AG08396 (cell line): ENCODE measurements around the gene NFE2L2.
A peak's percentile ranks its signal among the peaks of the same experiment; 100 is the strongest.
"Not testable (repeated sequence)": the region's sequence is repeated elsewhere in the genome, so short reads cannot be mapped to it uniquely, and the experiment has no call there.

ENCODE experiments used
- DNase-seq: peaks from one replicate; pipeline ENCODE4 v3.0.0; 2012; ENCODE audit warnings: low spot score, mixed read lengths

Gene NFE2L2

DNA sequence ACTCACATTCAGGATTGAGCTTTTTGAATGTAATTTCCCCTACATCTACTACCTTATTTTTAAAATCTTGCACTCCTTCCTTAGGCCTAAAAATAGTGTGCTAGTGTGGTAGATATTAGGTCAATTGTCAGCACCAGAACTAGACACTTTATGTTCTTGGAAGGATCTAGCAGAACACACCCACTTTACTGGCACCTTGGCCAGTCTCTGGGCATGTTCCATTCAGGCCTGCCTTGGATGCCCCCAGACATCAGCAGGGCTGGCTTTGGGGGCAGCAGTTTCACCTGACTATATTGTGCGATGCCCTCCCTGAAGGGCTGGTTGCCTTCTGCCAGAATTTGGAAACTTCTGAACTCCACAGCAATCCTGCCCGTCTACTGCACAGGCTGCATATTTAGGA, 15.3 kb upstream of the NFE2L2 start:
- DNase-seq = no peak

DNA sequence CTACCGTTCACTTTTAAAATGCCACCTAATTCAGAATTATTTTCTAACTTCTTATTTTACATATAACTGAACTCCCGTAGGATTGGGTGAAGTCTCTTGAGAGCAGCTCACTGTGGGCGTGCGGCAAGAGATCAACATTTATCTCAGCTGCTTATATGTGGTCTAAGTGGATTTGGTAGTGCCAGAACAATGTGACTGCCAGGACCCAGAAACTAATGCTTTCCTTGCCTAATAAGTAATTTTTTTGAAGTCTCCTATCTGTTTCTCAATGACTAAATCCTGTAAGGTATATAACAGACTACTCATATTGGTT, 11.2 kb upstream of the NFE2L2 start:
- DNase-seq = peak; percentile 42

DNA sequence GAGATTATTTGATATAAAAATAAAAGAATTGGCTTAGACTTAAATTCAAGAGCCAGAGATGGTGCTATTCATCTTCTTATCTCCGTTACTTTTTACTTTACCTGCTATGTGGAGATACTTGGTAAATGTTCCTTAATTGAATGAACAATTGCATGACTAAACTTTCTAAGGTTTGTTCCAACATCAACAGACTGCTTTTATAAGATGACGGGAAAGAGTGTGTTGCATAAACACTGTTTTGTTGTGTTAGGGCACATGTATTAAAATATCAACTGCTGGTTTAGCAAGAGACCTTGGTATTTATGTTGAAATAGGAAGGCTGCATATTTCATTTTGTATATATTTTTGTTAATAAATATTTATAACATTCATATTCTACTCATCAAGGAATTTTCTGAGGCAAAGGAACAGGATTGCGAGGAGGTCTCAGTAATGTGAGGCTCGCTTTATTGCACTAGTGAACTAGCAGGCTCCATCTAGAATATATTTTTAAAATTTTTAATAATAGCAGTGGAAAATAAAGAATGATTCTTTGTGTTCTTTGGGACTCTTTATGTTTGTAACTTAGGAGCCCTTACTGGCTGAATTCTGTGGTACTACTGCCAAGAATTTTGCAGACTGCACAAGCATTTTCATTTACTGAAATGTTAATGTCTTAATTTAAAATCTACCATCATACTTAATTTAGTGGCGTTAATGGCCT, 10.7 kb upstream of the NFE2L2 start:
- no peak for DNase-seq

DNA sequence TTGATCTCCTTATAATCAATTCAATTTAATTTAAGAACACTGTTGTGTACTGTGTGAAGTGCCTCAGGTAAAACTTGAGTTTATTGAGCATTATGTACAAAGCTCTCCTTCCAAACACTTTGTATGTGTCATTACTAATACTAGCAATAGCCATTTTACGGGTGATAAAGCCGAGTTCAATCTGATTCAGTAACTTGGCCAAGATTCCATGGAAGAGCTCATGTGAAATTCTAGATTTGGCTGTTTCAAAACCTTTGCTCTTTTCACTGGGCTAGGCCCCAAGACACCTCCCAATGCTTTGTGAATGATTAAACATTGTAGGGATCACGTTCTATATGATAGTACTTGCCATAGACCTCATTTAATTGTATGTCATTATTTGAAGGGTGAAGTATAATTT, 8.9 kb upstream of the NFE2L2 start:
- DNase-seq = no peak

DNA sequence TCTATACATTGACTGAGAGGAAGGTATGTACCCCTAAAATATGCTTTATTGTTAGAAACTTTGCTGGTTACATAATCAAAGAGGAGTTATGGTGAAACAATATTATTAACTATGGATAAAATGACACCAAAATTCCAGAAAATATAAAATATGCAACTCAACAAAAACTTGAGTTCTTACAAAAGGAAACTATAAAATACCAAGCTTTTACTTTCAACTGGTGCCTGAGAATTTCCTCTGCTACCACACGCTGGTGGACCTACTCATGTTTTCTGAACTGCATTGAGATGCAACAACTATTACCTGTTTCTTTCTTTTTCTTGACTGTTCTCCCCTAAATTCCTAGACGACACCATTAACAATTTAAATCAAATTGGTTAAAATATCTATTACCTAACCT, 8.2 kb upstream of the NFE2L2 start:
- DNase-seq = no peak

DNA sequence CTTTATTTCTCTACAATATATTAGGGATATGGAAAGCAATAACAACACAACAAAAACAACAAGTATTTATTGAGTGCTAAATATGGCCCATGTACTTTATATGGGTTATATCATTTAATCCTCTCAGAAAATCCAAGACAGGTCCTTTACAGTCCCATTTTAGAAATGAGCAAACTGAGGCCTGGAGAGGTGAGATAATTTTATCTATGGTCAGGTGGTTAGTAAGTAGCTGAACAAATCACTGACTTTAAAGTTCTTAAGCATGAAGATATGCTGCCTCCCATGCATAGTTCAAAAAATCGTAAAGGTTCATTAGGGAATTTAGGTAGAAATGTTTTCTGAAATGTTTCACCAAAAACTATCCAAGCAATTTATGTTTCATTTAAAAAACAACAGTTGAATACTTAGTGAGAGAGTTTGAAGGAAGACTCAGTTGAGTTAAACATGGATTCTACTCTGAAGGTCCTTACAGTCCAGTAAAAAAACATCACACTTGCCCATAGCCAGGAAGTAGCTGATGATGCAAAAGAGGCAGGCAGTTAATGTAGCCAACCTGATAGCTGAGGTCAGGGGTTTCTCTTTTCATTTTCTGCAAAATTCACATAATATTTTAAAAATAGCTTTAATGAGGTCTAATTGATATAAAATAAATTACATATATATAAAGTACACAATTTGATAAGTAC, 7.6 kb upstream of the NFE2L2 start:
- no peak for DNase-seq

DNA sequence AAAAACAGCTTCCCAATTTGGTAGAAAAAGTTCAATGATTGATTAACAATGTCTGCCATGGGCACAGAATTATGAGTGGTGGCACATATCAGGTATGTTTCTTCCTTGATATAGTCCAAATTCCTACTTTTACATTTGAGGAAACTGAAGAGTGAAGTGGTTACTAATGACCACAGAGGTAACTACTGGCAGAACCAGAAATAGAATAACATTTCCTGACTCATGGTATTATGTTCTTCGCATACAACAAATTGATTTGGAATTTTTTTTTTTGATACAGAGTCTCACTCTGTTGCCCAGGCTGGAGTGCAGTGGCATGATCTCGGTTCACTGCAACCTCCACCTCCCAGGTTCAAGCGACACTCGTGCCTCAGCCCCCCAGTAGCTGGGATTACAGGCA, 6.0 kb upstream of the NFE2L2 start:
- DNase-seq = no peak

DNA sequence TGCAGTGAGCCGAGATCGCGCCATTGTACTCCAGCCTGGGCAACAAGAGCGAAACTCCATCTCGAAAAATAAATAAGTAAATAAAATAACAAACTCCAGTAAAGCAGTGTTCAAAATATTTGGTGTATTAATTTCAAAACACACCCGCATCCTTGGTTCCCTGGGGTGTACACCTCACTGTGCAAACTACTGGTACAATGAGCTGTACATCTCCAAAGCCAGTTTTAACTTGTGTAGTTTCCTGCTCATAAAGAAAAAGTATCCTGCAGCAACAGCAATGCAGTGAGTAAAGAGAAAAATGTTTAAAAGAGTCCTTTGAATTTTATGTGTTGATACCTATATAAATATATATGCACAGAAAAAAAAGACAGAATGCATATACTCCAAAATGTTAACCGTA, 4.4 kb upstream of the NFE2L2 start:
- no peak for DNase-seq

DNA sequence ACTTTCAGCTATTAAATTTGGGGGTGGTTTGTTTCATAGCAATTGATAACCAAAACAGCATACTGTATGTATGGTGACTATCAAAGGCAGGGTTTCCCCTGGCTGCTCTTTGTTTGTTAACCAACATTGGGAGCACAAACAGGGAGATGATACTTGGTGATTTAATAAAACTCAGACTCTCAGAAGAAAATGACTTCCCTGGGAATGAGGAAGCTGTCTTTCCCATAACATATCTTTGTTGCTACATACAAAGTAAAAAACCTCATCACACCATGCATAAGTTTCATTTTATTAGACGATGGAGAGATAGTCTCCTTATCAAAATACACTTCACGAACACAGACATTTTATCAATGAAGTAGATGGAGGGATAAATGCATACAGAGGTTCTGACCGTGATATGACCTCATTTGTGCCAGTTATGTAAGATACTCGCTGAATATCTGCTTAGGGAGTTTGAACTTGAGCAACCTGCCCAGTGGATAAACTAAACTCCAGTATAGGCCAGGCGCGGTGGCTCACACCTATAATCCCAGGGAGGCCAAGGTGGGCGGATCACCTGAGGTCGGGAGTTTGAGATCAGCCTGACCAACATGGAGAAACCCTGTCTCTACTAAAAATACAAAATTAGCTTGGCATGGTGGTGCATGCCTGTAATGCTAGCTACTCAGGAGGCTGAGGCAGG, 3.8 kb upstream of the NFE2L2 start:
- no peak for DNase-seq

DNA sequence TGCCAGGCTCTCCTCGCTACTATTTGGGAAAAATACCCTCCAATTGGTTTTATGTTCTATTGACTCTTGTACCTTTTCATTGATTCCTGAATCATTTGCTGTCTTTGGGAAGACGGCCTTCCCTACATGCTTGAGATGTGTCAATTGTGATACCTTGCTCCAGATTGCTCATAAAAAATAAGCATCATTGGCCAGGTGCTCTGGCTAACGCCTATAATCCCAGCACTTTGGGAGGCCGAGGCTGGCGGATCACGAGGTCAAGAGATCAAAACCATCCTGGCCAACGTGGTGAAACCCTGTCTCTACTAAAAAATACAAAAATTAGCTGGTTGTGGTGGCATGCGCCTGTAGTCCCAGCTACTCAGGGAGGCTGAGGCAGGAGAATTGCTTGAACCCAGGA, 2.4 kb upstream of the NFE2L2 start:
- not testable (repeated sequence) for DNase-seq

DNA sequence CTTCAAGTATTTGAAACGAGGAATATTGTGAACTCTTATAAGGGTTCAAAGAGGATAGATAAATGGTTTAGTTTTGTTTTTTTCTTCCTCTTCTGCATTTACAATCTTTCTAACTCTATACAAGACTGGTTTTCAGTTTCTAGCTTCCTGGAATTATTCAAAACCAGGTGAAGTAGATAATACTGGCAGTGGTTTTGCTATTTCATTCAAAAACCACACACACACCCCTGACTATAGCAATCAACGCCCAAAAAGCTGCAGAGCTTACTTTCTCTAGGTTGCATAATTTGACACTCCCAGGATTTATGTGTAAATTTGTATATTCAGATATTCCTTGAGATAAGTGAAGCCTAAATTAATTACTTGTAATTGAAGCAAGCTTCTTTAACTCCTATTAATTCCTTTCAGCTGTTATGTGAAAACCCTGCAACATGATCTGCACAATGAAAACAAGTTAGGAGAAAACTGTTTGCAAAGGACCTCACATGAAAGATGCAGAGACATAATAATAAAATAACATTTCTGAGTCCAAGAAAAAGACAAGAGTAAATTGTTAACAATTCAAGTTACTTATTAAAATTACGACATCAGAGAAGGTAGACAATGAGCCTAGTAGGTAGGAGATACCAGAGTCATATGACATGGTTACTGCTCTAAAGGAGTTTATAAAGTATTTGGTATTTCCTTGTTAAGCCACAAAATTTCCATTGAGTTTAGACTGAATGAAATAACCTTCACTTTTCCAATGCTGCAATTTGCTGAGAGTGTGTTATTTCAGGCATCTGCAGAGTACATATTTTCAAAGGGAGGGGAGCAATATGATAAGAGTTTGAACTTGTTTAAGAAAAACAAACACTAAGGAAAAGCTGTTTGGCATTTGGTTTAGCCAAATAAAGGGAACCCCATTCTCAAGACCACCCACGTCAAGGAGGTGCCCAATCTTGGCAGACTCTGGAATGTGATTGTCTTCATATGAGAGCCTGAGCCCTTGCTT, 1.6 kb upstream of the NFE2L2 start:
- DNase-seq = no peak

DNA sequence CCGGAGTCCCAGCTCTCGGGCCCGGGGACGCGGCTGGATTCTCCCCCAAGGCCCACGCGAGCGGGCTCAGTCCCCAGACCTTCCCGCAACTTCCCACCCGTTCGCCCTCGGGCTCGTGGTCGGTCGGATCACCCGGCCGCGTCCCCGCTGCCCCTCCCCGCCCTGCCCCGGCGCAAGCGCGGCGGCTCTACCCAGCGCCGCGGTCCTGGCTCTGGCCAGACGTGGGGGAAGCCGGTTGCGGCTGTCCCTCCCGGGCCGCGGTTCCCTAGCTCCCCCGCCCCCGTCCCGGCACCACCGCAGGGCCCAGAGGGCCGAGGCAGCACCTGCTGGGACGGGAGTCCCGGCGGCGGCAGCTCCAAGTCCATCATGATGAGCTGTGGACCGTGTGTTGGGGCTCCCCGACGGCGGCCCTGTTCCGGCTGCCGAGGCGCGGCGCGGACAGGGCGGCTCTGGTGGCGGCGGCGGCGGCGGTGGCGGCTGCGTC, 276 bp downstream of the NFE2L2 start:
- peak; percentile 58 for DNase-seq

DNA sequence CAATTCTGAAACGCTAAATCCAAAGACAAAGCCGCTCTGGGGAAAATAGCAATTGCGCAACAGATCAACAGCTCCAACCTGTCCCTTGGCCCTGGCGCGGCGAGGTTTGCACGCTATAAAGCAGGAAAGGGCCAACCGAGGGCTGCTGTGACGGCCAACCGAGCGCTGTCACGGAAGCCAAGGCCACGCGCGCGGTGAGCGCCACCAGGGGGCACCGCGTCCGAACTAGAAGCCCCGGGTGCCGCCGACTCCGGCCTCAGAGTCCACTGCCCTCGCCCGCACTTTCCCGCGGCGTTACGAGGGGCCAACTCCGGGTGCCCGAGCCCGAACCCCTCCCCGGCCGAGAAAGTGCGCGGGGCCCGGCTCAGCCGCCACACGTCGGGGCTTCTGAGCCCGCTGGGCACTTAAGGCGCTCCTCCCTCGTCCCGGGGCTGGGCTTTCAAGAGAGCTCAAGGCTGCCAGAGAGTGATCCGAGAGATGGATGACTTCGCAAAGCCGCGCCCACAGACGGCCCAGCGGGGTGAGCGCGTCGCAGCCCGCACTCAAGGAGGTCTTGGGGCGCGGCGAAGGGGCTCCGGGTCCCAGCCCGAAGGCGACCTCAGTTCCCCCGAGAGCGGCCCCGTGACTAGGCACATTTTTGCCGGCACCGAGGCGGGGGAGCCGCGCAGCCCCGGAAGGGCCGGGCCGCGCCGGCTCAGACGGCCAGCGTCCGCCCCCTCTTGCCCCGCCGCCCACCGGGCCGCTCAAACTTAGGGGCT, 897 bp downstream of the NFE2L2 start:
- peak; percentile 87 for DNase-seq

DNA sequence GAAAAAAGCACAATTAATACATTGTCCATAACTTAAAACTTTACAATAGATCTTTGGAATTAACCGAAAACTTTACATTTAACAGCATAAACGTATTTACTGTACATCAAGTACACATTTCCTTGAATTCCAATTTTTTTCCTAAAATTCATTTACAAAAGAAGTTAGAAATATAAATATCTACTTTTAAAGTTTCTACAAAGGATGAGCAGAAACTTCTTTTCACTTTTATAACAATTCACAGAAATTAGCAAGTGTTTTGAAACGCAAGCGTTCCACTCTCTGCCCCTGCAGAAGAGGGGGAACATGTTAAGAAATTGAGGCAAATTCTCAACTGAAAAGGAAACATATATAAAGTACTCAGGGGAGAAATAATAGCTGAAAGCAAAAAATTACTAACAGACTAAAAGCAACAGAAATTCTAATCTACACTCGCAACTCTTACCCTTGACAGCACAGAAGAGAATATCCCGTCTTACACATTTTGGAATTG, 1.5 kb downstream of the NFE2L2 start:
- no peak for DNase-seq

DNA sequence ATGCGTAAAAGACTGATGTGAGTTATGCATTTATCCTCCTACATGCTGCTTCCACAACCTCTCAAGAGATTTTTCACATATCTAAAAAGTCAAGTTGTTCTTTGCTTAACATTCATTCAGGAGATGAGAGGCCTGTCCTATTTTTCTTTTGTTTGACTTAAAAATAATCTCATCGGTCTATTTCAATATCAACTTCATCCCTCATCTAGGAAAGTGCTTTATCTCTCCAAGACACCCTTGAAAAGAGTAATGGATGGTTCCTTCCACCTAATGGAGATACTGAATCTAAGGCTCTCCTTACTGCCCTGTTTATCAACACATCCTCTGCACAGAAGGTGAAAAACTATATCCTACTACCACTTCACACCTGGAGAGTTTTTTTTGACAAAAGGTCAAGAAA, 2.4 kb downstream of the NFE2L2 start:
- DNase-seq = no peak

DNA sequence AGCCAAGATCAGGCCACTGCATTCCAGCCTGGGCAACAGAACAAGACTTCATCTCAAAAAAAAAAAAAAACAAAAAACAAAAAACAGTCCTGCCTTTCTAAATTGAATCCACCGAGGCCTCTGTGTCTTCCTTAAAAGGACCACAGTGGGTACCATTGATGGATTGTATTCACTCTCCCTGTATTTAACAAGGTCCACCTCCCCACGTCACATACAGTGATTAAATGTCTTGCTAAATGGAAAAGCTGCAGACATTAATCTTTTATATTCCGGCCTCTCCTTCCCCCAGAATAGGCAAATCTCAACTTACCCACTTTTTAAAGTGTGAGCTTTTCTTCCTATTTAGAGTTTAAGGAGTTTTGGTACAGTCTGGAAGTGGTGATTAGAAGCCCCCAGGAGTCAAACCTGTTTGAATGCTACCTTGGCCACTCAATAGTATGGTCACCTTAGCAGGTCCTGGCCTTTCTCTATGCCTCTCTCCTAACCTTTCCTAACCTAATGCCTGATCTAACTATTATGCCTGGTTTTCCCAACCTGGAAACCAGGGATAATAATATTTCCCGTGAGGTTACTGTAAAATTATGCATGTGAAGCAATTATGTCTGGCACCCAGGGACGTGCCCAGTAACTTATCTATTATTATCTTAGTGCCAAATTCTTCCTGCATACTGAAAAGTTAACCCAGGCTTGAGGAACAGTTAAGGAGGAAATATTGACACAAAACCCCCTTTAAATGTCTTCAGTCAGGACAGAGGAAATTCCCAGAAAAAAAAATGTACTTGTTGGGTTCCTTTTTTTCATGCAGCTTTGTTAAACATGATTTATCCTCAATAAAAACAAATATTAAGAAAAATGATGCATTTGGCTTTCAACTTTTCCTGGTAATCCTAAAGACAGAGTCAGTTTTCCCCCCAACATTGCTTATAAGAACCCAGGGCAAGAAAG, 3.1 kb downstream of the NFE2L2 start:
- no peak for DNase-seq

DNA sequence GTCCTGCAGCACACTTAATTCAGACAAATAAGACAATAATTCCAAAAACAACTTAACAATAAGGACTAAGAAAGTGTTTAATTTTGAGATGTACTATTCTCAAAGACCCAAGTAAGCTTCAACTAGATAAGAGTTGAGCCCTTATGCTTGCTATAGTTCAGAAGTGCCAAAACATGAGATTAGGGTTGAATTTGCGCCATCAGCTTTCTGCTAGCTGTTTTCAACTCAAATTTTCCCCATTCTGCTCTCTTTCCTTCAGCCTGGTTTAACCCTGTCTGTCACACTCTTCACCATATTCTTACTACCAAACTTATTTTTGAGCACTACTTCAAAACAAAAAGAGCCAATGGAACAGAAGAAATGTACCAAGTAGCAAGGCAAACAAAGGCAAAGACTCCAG, 4.1 kb downstream of the NFE2L2 start:
- no peak for DNase-seq

DNA sequence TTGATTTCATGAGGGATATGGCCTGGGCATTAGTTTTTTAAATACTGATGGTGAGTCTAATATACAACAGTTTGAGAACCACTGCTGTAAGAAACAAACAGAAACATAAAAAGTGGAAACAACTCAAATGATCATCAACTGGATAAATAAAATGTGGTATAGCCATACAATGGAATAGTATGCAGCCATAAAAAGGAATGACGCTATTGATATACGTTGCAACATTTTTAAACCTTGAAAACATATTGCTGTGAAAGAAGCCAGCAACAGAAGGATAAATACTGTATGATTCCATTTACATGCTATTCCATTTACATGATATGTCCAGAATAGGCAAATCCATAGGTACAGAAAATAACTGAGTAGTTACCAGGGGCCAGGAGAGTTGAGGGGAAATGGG, 6.5 kb downstream of the NFE2L2 start:
- DNase-seq = no peak

DNA sequence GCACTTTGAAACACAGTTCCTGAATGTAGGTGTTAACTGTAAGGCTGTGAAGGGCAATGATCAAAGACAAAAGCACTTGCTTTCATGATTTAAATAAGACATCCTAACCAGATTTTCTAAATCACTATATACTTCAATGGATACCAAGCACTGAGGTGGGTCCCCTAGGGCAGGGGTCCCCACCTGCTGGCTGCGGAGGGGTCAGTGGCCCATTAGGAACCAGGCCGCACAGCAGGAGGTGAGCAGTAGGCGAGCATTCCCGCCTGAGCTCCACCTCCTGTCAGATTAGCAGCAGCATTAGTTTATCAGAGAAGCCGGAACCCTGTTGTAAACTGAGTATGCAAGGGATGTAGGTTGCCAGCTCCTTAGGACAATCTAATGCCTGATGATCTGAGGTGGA, 7.1 kb downstream of the NFE2L2 start:
- no peak for DNase-seq

DNA sequence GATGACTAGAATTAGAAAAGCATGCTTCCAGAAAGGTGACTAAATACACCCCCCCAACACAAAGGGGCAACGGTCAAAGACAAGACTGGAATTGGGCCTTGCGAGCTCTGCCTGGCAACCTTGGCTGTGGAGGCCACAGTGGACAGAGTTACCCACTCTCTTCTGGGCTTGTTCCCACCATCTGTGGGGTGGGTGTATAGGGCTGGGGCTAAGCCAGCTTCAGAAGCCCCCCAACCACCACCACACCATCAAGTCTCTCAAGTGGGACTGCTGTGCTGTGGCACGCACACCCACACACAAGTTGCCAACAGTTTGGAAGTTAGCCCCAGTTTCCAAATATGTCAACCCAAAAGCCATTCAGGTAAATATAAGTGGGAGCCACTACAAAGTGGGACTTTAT, 7.8 kb downstream of the NFE2L2 start:
- no peak for DNase-seq
